Right lobe of liver (tissue), 4 donors: Measurements from ENCODE around the gene GNAQ.

ENCODE experiments used
- POLR2A ChIP-seq: fragments of 450-650 bp; IDR thresholded peaks from one replicate; pipeline ENCODE4 v1.6.1; 2017; ENCODE audit warnings: antibody characterized with exemption, mild to moderate bottlenecking
- TF ChIP-seq, protein P1 (sequence below), 4 donors: fragments of 200-600 bp in 3 of 4; fragments of 450-650 bp in 1 of 4; IDR thresholded peaks; one replicate each; pipeline versions ENCODE4 v1.5.1 to v1.8.0; 2016 to 2022; ENCODE audit warnings: antibody characterized with exemption in 4 of 4, mild to moderate bottlenecking in 2 of 4
- donor health status: DM: no; HTN: no; CAD: no.
- donor health status: DM: no; HTN: no; CAD: no.
- donor health status: DM: no; HTN: yes; CAD: no.

DNA sequence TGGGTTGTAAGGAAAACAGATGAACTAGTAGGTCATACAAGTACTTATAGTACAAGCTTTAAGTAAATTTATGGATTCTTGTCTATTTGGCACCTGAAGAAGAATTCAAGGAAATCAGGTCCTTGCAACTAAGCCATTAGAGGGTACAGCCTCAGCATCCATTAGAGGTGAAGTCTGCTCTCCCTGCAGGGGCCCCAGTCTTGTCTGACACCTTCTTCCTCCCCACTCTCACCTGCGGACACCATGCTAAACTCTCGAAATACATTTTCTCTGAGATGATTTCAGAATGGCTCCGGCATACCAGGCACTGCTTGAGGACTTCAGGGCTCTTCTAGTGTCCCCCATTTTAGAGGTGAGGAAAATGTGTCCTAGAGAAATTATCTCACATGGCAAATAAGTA is 137.9 kb downstream of the GNAQ start:
- TF ChIP-seq, protein P1, sequence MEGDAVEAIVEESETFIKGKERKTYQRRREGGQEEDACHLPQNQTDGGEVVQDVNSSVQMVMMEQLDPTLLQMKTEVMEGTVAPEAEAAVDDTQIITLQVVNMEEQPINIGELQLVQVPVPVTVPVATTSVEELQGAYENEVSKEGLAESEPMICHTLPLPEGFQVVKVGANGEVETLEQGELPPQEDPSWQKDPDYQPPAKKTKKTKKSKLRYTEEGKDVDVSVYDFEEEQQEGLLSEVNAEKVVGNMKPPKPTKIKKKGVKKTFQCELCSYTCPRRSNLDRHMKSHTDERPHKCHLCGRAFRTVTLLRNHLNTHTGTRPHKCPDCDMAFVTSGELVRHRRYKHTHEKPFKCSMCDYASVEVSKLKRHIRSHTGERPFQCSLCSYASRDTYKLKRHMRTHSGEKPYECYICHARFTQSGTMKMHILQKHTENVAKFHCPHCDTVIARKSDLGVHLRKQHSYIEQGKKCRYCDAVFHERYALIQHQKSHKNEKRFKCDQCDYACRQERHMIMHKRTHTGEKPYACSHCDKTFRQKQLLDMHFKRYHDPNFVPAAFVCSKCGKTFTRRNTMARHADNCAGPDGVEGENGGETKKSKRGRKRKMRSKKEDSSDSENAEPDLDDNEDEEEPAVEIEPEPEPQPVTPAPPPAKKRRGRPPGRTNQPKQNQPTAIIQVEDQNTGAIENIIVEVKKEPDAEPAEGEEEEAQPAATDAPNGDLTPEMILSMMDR (IDR thresholded peaks at IDR 0.05) = no peak
- TF ChIP-seq POLR2A = no peak
